Upper lobe of left lung (tissue), 6 donors: ENCODE measurements around the gene MRGPRF. TPM values are rescaled to one million over a fixed set of nuclear protein-coding genes. Genes with fewer than 3 reads are reported as not detected.

Experiments used
- ATAC-seq, 2 donors: fragments of 200-7000 bp; cut with Tn5 transposase; one replicate each; pipeline ENCODE4 v1.9.1; 2022; ENCODE audit warnings: mild to moderate bottlenecking in 2 of 2, moderate library complexity in 2 of 2; ENCODE audit not compliant: low FRiP score in 2 of 2
- DNase-seq, 2 donors: peaks; one replicate each; pipeline ENCODE4 v3.0.0-alpha.2; 2019 to 2020
- H3K27ac ChIP-seq, 4 donors: fragments of 200-600 bp; sonication (generic); one replicate each; pipeline ENCODE4 v1.5.1; 2016 to 2019
- H3K27me3 ChIP-seq, 4 donors: fragments of 200-600 bp; sonication (generic); one replicate each; pipeline ENCODE4 v1.5.1; 2017 to 2019
- H3K36me3 ChIP-seq, 4 donors: fragments of 200-600 bp; sonication (generic); one replicate each; pipeline ENCODE4 v1.5.1; 2016 to 2019
- H3K4me1 ChIP-seq, 4 donors: fragments of 200-600 bp; sonication (generic); one replicate each; pipeline ENCODE4 v1.5.1; 2018 to 2019
- H3K4me3 ChIP-seq, 4 donors: fragments of 200-600 bp; sonication (generic); one replicate each; pipeline ENCODE4 v1.5.1; 2017 to 2019; ENCODE audit warnings: mild to moderate bottlenecking in 2 of 4, moderate library complexity in 1 of 4
- H3K9me3 ChIP-seq, 4 donors: fragments of 200-600 bp; sonication (generic); one replicate each; pipeline ENCODE4 v1.5.1; 2018 to 2019
- CTCF ChIP-seq, 6 experiments: fragments of 450-650 bp in 4 of 6; fragments of 200-600 bp in 2 of 6; sonication (generic) in 2 of 6; IDR thresholded peaks; one replicate each; pipeline ENCODE4 v1.5.1; 2016 to 2019; ENCODE audit warnings: antibody characterized with exemption in 6 of 6
- EP300 ChIP-seq, 4 donors: sonication (generic); formaldehyde crosslinking; IDR thresholded peaks; one replicate each; pipeline ENCODE4 v1.5.1; 2017; ENCODE audit warnings: antibody characterized with exemption in 4 of 4, control low read depth in 2 of 4
- POLR2A ChIP-seq, 4 donors: fragments of 450-650 bp; IDR thresholded peaks; one replicate each; pipeline ENCODE4 v1.5.1; 2016 to 2017; ENCODE audit warnings: antibody characterized with exemption in 4 of 4, mild to moderate bottlenecking in 2 of 4
- POLR2AphosphoS5 ChIP-seq, 2 donors: sonication (generic); formaldehyde crosslinking; IDR thresholded peaks; one replicate each; pipeline ENCODE4 v1.5.1; 2017; ENCODE audit warnings: antibody characterized with exemption in 2 of 2
- WGBS, 2 donors: methylation state at CpG; one replicate each; pipeline ENCODE4 v1.1.5; 2017 to 2018; 5-methylcytosine and 5-hydroxymethylcytosine counted together
- total RNA-seq, 6 donors: library from RNA; depleted of rRNA in 4 of 6; stranded (reverse); fragments of >200 nt in 4 of 6; gene quantifications; one replicate each; pipeline versions ENCODE4 v1.1.0 to v1.2.1, GENCODE V29; 2016 to 2021
- donor health status: DM: no; HTN: no; CAD: no; lungs with moderate emphysema.
- donor health status: DM: no; HTN: yes; CAD: no; lungs with severe emphysema.

MRGPRF gene
- 10 to 100 TPM in 3 of 6 donors, 1 to 10 TPM in 3; 3.0 to 16.2 (median 10.7) TPM for total RNA-seq

GRCh38 chr11:69013009-69013951 lies at the start of gene MRGPRF:
Gene MRGPRF (minus strand): TSS chr11:69013246. CDS start chr11:69009901, 3,345 bp downstream.
- TF ChIP-seq EP300 (IDR thresholded peaks at IDR 0.05) (no peak), POLR2AphosphoS5 (IDR thresholded peaks at IDR 0.05) (peak in 1 of 2 donors; percentile 5), POLR2A (IDR thresholded peaks at IDR 0.05) (peak in 1 of 4 donors; percentile 41), CTCF (IDR thresholded peaks at IDR 0.05) (peak in 5 of 6 experiments; percentile 16 to 49 (median 24))
- no peaks in the 10 kb centered on the region for H3K9me3 ChIP-seq
- DNase-seq: peak; percentile 51 to 91
- no peaks in the 10 kb centered on the region for H3K36me3 ChIP-seq
- peak within 1 kb of the TSS; percentile 23 to 49 (median 36) for H3K4me3 ChIP-seq
- H3K4me1 ChIP-seq: peaks cover 15 to 52% (median 29%) of the 10 kb centered on the region in 4 donors
- H3K27ac ChIP-seq: peak within 1 kb of the TSS; percentile 56 to 84 (median 76)
- H3K27me3 ChIP-seq: peaks cover 0 to 20% (median 10%) of the 10 kb centered on the region in 4 donors
- WGBS, 2 donors: 0 to 7% methylated on average over 5 to 34 of the region's 43 CpGs
- peak; percentile 44 to 82 for ATAC-seq

GRCh38 chr11:69062169-69062855 lies 49.3 kb upstream of the MRGPRF start:
- Histone ChIP-seq H3K4me1 (no peaks in the 10 kb centered on the region), H3K4me3 (no peak overlapping the region), H3K36me3 (peaks cover 8 to 61% (median 41%) of the 10 kb centered on the region in 4 donors), H3K9me3 (no peaks in the 10 kb centered on the region), H3K27ac (no peak overlapping the region), H3K27me3 (no peaks in the 10 kb centered on the region)
- WGBS, 2 donors: 94 to 95% methylated on average over 13 to 15 of the region's 15 CpGs
- DNase-seq (peak in 1 of 2 donors; percentile 34), ATAC-seq (no peak)
- TF ChIP-seq EP300 (IDR thresholded peaks at IDR 0.05) (no peak), POLR2A (IDR thresholded peaks at IDR 0.05) (no peak)

GRCh38 chr11:69061713-69062053 lies 48.6 kb upstream of the MRGPRF start:
- Histone ChIP-seq H3K27me3 (no peaks in the 10 kb centered on the region), H3K27ac (no peak overlapping the region), H3K4me3 (no peak overlapping the region), H3K4me1 (no peaks in the 10 kb centered on the region), H3K9me3 (no peaks in the 10 kb centered on the region), H3K36me3 (peaks cover 8 to 60% (median 40%) of the 10 kb centered on the region in 4 donors)
- no peak for DNase-seq
- TF ChIP-seq CTCF (IDR thresholded peaks at IDR 0.05): no peak
- TF ChIP-seq EP300 (IDR thresholded peaks at IDR 0.05): no peak
- no peak for TF ChIP-seq POLR2AphosphoS5 (IDR thresholded peaks at IDR 0.05)
- TF ChIP-seq POLR2A (IDR thresholded peaks at IDR 0.05): no peak
- no peak for ATAC-seq
- 77 to 83% methylated on average over 4 of the region's 4 CpGs for WGBS, 2 donors

GRCh38 chr11:69060806-69061712 lies 48.0 kb upstream of the MRGPRF start:
- ATAC-seq: no peak
- WGBS, 2 donors: 90 to 93% methylated on average over 17 to 25 of the region's 25 CpGs
- H3K9me3 ChIP-seq: no peaks in the 10 kb centered on the region
- H3K27me3 ChIP-seq: no peaks in the 10 kb centered on the region
- peak in 1 of 2 donors; percentile 65 for DNase-seq
- H3K4me3 ChIP-seq: no peak overlapping the region
- no peak overlapping the region for H3K27ac ChIP-seq
- peaks cover 8 to 62% (median 40%) of the 10 kb centered on the region in 4 donors for H3K36me3 ChIP-seq
- H3K4me1 ChIP-seq: no peaks in the 10 kb centered on the region
- no peak for TF ChIP-seq POLR2AphosphoS5 (IDR thresholded peaks at IDR 0.05)
- no peak for TF ChIP-seq POLR2A (IDR thresholded peaks at IDR 0.05)
- no peak for TF ChIP-seq EP300 (IDR thresholded peaks at IDR 0.05)
- TF ChIP-seq CTCF (IDR thresholded peaks at IDR 0.05): no peak
